Endothelial cell of umbilical vein (primary cell): ENCODE measurements around the gene PTBP3.

ENCODE experiments used
- EZH2 ChIP-seq: IDR thresholded peaks from 2 replicates; pipeline ENCODE4 v1.6.1; 2012; ENCODE audit warnings: borderline replicate concordance, low read depth, mild to moderate bottlenecking, moderate library complexity, low read length, inconsistent platforms; ENCODE audit not compliant: severe bottlenecking
- TF ChIP-seq, protein P1 (sequence below), 2 donors: IDR thresholded peaks; 1 replicate in 1 of 2; 2 replicates in 1 of 2; pipeline ENCODE4 v1.5.1; 2011; ENCODE audit warnings: low read length in 2 of 2, mild to moderate bottlenecking in 2 of 2, moderate library complexity in 2 of 2, control low read depth in 1 of 2, inconsistent platforms in 1 of 2, low read depth in 1 of 2; ENCODE audit not compliant: insufficient read depth in 1 of 2; ENCODE audit errors: extremely low read depth in 1 of 2

DNA sequence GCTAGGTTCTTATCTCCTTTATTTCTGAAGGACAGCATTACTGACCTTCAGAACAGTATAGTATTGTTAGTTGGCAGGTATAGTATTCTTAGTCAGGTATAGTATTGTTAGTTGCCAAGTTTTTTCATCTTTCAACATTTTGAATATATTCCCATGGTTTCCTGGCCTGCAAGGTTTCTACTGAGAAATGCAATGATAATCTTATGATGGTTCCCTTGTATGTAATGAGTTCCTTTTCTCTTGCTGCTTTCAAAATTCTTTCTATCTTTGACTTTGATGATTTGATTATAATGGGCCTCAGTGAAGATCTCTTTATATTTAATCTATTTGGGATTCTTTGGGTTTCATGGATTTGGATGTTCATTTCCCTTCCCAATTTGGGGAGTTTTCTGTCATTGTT is 34.0 kb upstream of the PTBP3 start:
- no peak for TF ChIP-seq EZH2
- TF ChIP-seq, protein P1, sequence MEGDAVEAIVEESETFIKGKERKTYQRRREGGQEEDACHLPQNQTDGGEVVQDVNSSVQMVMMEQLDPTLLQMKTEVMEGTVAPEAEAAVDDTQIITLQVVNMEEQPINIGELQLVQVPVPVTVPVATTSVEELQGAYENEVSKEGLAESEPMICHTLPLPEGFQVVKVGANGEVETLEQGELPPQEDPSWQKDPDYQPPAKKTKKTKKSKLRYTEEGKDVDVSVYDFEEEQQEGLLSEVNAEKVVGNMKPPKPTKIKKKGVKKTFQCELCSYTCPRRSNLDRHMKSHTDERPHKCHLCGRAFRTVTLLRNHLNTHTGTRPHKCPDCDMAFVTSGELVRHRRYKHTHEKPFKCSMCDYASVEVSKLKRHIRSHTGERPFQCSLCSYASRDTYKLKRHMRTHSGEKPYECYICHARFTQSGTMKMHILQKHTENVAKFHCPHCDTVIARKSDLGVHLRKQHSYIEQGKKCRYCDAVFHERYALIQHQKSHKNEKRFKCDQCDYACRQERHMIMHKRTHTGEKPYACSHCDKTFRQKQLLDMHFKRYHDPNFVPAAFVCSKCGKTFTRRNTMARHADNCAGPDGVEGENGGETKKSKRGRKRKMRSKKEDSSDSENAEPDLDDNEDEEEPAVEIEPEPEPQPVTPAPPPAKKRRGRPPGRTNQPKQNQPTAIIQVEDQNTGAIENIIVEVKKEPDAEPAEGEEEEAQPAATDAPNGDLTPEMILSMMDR (IDR thresholded peaks at IDR 0.05; ENCODE audit: extremely low read depth in 1 of 2, insufficient read depth in 1 of 2, low read depth in 1 of 2, low read length in 2 of 2): no peak
